Activated T-cell treated with anti-CD3 and anti-CD28 coated beads, Interleukin-2, amount 50 U/mL, for 4 hours (primary cell): ENCODE results near the gene TMEM132A. TPM values are rescaled to one million over a fixed set of nuclear protein-coding genes. Genes with fewer than 3 reads are reported as not detected.

ENCODE experiments used
- ATAC-seq, 2 donors: fragments of 200-7000 bp; cut with Tn5 transposase; one replicate each; pipeline ENCODE4 v1.10.0; 2021
- DNase-seq: peaks from one replicate; pipeline ENCODE4 v3.0.0-alpha.2; 2020
- H3K27me3 Mint-ChIP-seq: one replicate; pipeline ENCODE4 v1.8.0; 2021; ENCODE audit warnings: low read depth, mixed read lengths
- H3K36me3 Mint-ChIP-seq: one replicate; pipeline ENCODE4 v1.8.0; 2022; ENCODE audit warnings: mixed read lengths; ENCODE audit not compliant: insufficient read depth
- H3K4me1 Mint-ChIP-seq: one replicate; pipeline ENCODE4 v1.8.0; 2021; ENCODE audit warnings: low read depth, mixed read lengths
- H3K4me3 Mint-ChIP-seq: one replicate; pipeline ENCODE4 v1.8.0; 2021; ENCODE audit warnings: mild to moderate bottlenecking, moderate library complexity, mixed read lengths
- H3K9me3 Mint-ChIP-seq: one replicate; pipeline ENCODE4 v1.8.0; 2021; ENCODE audit warnings: mixed read lengths
- total RNA-seq, 3 donors: library from RNA; stranded (reverse); gene quantifications; one replicate each; pipeline ENCODE4 v1.2.1, GENCODE V29; 2021

Gene TMEM132A
- total RNA-seq, 3 donors from 2014 or later: 0.84 to 1.4 (median 1.4) TPM

DNA sequence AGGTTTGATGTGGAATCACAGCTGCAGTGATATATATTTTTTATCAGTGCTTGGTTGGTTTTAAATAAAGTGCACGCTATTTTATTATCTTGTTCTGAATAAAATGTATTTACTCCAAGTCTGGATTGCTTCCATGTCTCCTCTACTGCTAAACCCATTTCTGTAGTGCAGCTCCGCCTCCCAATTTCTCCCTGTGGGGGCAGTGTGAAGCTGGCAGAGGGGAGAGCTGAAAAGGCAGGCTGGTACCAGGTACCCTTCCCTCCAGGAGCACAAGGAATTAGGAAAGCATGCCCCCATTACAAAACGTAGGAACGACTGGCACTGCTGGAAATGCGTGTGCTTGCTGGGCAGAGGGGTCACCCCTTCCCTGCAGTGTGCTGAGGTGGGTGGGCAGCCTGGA lies 934 bp upstream of the TMEM132A start:
- Mint-ChIP-seq H3K9me3 (no peaks in the 10 kb centered on the region), H3K27me3 (peaks cover 18% of the 10 kb centered on the region), H3K4me3 (peak overlapping the region; percentile 39), H3K4me1 (peaks cover 19% of the 10 kb centered on the region), H3K36me3 (peaks cover 37% of the 10 kb centered on the region)
- ATAC-seq: no peak
- no peak for DNase-seq

DNA sequence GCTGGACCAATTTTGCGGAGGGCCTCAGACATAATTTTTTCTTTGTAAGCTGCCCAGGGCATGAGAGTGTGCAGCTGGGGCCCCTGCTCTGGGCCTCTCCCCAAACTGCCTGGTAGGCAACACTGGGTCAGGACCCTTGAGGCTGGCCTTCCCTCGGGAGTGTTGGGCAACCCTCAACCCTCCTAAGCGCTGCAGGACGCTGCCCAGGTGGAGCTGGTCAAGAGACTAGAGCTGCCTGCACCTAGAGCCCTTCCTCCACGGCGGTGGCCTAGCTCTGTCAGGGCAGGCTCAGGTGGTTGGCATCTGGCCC lies 505 bp upstream of the TMEM132A start:
- Mint-ChIP-seq H3K9me3 (no peaks in the 10 kb centered on the region), H3K27me3 (peaks cover 18% of the 10 kb centered on the region), H3K4me1 (peaks cover 19% of the 10 kb centered on the region), H3K4me3 (peak overlapping the region; percentile 38), H3K36me3 (peaks cover 37% of the 10 kb centered on the region)
- DNase-seq: no peak
- ATAC-seq: no peak

DNA sequence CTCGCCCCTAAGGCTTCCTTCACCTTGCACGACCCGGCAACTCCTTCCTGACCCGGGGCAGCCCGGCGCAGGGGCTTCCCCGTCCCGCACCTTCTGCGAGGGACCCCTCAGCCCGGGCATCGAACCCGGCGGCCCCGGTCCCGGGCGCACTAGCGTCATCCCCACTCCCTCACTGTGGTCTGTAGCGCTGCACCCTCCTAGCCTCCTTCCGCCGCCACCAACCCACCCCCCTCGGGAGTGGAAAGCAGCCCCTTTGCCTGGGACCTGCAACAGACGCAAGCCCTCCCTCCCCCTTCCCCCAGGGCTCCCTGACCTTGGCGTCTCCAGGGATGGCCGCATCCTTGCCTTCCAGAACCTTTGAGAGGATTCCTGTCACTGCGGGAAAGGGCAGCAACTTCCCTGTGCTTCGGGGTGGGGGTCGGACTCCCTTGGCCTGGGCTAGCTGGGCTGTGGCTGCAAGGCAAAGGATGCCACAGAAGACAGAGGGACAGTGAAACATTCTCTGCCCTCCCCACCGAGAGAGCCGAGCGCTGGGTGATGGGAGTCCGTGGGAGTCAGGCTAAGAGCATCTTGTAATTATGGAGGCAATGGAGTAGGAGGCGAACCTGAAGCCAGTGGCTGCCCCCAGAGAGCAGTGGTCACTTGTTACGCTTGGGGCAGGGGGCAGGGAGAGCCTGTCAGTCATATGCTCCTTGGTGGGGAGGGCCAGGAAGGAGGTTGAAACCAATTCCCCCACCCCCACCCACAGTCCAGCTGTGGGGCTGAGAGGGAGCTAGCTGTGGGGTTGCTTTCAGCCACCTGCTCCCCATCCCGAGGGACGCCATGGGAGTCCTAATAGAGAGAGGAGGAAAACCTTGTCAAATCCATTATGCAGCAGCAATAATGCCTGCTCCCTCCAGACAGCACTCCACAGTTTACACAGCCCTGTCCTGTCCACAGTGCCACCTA lies 920 bp downstream of the TMEM132A start:
- H3K9me3 Mint-ChIP-seq: no peaks in the 10 kb centered on the region
- peaks cover 28% of the 10 kb centered on the region for H3K36me3 Mint-ChIP-seq
- H3K4me3 Mint-ChIP-seq: peak overlapping the region; percentile 45
- no peak for DNase-seq
- H3K27me3 Mint-ChIP-seq: peaks cover 22% of the 10 kb centered on the region
- ATAC-seq: peak; percentile 51
- peaks cover 10% of the 10 kb centered on the region for H3K4me1 Mint-ChIP-seq

DNA sequence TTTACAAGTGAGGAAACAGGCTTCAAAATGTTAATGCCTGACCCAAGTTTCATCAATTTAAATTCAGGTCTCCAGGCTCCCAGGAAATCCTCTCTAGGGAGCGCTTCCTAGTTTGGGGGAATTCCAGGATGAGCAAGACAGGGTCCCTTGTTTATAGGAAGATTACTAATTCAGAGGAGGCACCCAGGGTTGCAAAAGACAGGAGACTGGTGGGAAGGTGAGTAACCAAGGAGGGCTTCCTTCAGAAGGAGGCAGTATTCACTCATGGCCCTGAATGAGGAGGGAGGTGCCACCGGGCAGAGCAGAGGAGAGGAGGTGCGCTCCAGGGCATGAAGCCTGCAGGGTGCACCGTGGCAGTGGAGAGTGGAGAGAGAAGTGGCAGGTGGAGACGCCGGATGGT lies 1.6 kb downstream of the TMEM132A start:
- Mint-ChIP-seq H3K9me3 (no peaks in the 10 kb centered on the region), H3K4me1 (peaks cover 10% of the 10 kb centered on the region), H3K4me3 (no peak overlapping the region), H3K27me3 (peaks cover 20% of the 10 kb centered on the region), H3K36me3 (peaks cover 21% of the 10 kb centered on the region)
- no peak for DNase-seq
- peak; percentile 26 to 31 for ATAC-seq

DNA sequence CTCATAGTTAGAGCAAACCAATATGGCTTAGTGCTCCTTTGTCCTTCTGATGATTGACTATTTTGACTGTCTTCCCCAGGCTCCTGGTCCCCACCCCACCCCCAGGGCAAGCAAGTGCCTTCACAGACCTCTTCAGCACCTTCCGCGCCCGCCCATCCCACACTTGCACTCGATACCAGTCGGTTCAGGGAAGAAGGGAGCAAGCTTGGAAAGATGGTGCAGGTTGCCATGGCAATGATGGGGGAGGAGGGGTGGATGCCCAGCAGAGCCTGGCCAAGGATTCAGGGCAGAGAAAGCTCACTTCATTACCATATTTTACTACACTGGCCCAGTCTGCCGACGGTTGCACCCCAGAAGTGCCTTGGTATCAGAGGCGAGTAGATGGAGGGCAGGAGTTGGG lies 2.2 kb downstream of the TMEM132A start:
- H3K27me3 Mint-ChIP-seq: peaks cover 20% of the 10 kb centered on the region
- H3K4me3 Mint-ChIP-seq: no peak overlapping the region
- DNase-seq (no peak), ATAC-seq (no peak)
- peaks cover 10% of the 10 kb centered on the region for H3K4me1 Mint-ChIP-seq
- peaks cover 16% of the 10 kb centered on the region for H3K36me3 Mint-ChIP-seq
- no peaks in the 10 kb centered on the region for H3K9me3 Mint-ChIP-seq

DNA sequence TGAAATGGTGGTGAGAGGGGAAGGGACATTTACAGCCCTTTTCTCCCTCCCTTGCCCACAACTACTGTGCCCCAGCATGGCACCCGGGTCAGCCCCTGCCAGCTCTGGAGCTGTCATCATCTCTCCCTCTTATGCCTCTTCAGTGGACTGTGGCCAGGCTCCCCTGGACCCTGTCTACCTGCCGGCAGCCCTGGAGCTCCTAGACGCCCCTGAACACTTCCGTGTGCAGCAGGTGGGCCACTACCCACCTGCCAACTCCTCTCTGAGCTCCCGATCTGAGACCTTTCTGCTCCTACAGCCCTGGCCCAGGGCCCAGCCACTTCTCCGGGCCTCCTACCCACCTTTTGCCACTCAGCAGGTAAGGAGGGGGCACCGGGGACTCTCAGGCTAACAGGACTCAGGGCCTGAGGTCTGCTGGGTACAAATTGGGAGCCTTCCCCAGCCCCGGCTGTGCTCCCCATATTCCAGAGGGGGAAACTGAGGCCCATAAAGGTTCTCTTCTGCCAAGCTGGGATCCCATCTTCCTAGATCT lies 2.9 kb downstream of the TMEM132A start:
- Mint-ChIP-seq H3K4me1 (peaks cover 10% of the 10 kb centered on the region), H3K4me3 (no peak overlapping the region), H3K27me3 (peaks cover 20% of the 10 kb centered on the region), H3K9me3 (no peaks in the 10 kb centered on the region), H3K36me3 (peaks cover 11% of the 10 kb centered on the region)
- DNase-seq (no peak), ATAC-seq (no peak)

DNA sequence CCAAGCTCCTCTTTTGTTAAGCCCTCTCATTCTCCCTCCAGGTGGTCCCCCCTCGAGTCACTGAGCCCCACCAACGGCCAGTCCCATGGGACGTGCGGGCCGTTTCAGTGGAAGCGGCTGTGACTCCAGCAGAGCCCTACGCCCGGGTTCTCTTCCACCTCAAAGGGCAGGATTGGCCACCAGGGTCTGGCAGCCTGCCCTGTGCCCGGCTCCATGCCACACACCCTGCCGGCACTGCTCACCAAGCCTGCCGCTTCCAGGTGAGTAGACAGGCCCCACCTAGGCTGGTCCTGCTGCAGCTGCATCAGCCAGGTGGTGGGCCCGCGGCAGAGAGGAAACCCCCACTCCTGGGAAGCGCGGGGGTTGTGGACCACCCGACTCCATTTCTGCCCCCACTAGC lies 3.3 kb downstream of the TMEM132A start:
- Mint-ChIP-seq H3K4me1 (peaks cover 10% of the 10 kb centered on the region), H3K36me3 (peaks cover 6% of the 10 kb centered on the region), H3K27me3 (peaks cover 16% of the 10 kb centered on the region), H3K9me3 (no peaks in the 10 kb centered on the region), H3K4me3 (no peak overlapping the region)
- ATAC-seq (no peak), DNase-seq (no peak)

DNA sequence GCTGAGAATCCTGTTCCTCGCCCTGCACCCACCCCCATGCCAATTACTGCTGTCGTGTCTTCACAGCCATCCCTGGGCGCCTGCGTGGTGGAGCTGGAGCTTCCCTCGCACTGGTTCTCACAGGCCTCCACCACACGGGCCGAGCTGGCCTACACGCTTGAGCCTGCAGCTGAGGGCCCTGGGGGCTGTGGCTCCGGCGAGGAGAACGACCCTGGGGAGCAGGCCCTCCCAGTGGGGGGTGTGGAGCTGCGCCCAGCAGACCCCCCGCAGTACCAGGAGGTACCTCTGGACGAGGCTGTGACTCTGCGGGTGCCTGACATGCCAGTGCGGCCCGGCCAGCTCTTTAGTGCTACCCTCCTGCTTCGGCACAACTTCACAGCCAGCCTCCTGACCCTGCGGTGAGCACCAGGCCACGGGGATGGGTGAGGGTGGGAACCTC lies 4.3 kb downstream of the TMEM132A start:
- Mint-ChIP-seq H3K4me1 (peaks cover 8% of the 10 kb centered on the region), H3K9me3 (no peaks in the 10 kb centered on the region), H3K27me3 (peaks cover 12% of the 10 kb centered on the region), H3K36me3 (no peaks in the 10 kb centered on the region), H3K4me3 (no peak overlapping the region)
- ATAC-seq (no peak), DNase-seq (no peak)

DNA sequence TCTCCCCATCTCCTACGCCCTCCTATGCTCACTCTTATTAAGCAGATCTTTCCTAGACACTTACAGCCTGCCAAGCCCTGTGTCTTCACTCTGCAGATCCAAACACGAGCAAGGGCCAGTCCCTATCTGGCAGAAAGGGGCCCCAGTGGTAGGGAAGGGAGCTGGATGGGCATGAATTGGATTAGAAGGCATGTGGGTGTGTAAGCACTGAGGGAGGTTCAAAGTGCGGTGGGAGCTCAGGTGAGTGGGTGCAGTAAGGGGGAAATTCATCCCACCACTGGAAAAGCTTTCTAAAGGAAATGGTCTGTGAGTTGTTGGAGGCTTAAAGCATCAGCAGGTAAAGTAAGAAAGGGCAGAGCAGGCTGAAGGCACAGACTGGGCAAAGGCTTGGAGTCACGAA lies 5.5 kb downstream of the TMEM132A start:
- Mint-ChIP-seq H3K27me3 (peaks cover 9% of the 10 kb centered on the region), H3K9me3 (no peaks in the 10 kb centered on the region), H3K4me3 (no peak overlapping the region), H3K4me1 (peaks cover 5% of the 10 kb centered on the region), H3K36me3 (no peaks in the 10 kb centered on the region)
- DNase-seq (no peak), ATAC-seq (no peak)

DNA sequence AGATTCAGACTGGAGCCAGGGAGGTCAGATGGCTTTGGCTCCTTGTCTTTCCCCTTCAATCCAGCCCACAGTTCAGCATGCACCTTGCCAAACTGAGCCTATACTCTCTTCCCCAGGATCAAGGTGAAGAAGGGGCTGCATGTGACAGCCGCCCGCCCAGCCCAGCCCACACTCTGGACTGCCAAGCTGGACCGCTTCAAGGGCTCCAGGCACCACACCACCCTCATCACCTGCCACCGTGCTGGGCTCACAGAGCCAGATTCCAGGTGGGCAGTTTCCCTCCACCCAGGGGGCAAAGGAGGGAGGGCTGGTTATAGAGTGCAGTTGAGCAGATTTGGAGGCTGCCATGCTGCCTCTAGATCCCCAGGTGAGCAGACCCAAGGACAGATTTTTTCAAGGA lies 6.1 kb downstream of the TMEM132A start:
- Mint-ChIP-seq H3K9me3 (no peaks in the 10 kb centered on the region), H3K4me1 (peaks cover 1% of the 10 kb centered on the region), H3K4me3 (no peak overlapping the region), H3K36me3 (no peaks in the 10 kb centered on the region), H3K27me3 (peaks cover 6% of the 10 kb centered on the region)
- DNase-seq (no peak), ATAC-seq (no peak)

DNA sequence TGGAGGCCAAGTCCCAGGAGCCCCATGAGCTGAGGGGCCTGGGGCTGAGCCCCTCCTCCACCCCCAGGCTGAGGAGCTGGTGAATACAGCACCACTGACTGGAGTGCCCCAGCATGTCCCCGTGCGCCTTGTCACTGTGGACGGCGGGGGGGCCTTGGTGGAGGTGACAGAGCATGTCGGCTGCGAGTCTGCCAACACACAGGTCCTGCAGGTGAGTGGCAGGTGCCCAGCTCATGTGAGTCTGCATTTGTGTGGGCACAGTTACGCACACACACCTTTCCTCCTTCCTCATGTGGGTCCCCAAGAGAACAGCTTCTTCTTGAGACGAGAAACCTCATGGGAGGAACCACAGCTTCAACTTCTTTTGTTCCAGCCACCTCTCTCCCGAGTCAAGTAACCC lies 7.7 kb downstream of the TMEM132A start:
- H3K4me3 Mint-ChIP-seq: no peak overlapping the region
- H3K9me3 Mint-ChIP-seq: no peaks in the 10 kb centered on the region
- ATAC-seq (no peak), DNase-seq (no peak)
- peaks cover 4% of the 10 kb centered on the region for H3K27me3 Mint-ChIP-seq
- no peaks in the 10 kb centered on the region for H3K36me3 Mint-ChIP-seq
- H3K4me1 Mint-ChIP-seq: no peaks in the 10 kb centered on the region

DNA sequence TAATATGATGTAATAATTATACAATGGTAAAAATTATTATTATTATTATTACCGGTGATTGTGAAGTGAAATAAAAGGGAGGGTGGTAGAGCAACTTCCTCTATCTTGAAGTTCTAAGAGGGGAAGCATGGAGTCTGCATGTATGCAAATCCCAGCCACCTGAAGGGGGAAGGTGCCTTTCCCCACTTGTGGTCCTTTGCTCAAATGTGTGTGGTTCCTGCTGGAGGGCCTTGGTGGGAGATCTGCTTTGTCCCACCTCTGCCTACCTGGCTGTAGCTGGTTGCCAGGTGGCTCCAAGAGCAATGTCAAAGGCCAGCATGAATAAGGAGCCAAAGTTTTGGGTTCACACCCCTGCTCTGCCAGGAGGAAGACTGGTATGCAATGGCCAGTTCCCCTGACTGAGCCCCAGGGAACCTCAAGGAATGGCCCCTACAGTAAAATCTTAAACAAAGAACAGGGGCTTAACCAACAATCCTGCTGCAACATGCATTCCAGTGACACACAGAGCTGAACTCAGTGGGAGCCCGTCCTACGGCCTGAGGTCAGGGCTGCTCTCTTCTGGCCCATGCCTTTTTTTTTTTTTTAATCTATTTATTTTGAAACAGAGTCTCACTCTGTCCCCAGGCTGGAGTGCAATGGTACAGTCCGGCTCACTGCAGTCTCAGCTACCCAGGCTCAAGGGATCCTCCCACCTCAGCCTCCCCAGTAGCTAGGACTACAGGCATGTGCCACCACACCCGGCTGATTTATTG lies 8.5 kb downstream of the TMEM132A start:
- ATAC-seq (no peak), DNase-seq (no peak)
- H3K4me1 Mint-ChIP-seq: no peaks in the 10 kb centered on the region
- no peaks in the 10 kb centered on the region for H3K36me3 Mint-ChIP-seq
- no peak overlapping the region for H3K4me3 Mint-ChIP-seq
- no peaks in the 10 kb centered on the region for H3K9me3 Mint-ChIP-seq
- peaks cover 4% of the 10 kb centered on the region for H3K27me3 Mint-ChIP-seq

DNA sequence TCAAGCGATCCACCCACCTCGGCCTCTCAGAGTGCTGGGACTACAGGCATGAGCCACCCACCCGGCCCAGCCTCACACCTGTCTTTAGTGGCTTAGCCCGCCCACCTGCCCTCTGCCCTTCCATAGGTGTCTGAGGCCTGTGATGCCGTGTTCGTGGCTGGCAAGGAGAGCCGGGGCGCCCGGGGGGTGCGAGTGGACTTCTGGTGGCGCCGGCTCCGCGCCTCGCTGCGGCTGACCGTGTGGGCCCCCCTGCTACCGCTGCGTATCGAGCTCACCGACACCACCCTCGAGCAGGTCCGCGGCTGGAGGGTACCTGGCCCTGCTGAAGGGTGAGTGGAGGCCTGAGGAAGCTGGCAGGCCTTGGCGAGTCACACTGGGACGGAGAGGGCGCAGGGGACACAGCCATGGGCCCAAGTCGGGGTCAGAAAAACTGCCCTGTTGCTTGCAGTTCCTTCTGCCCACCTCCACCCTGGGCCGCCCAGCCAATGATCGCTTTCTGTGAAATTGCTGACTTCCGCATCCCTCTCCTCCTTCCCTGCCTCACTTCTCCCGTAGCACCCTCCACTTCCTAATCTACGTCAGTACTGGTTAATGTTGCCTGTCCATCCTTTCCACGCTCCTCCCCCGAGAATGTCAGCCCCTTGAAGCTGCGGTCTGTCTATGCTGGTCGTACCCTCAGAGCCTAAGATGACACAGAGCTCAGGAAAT lies 9.3 kb downstream of the TMEM132A start:
- Mint-ChIP-seq H3K4me3 (no peak overlapping the region), H3K9me3 (no peaks in the 10 kb centered on the region), H3K27me3 (peaks cover 4% of the 10 kb centered on the region), H3K4me1 (no peaks in the 10 kb centered on the region), H3K36me3 (no peaks in the 10 kb centered on the region)
- ATAC-seq (no peak), DNase-seq (no peak)

DNA sequence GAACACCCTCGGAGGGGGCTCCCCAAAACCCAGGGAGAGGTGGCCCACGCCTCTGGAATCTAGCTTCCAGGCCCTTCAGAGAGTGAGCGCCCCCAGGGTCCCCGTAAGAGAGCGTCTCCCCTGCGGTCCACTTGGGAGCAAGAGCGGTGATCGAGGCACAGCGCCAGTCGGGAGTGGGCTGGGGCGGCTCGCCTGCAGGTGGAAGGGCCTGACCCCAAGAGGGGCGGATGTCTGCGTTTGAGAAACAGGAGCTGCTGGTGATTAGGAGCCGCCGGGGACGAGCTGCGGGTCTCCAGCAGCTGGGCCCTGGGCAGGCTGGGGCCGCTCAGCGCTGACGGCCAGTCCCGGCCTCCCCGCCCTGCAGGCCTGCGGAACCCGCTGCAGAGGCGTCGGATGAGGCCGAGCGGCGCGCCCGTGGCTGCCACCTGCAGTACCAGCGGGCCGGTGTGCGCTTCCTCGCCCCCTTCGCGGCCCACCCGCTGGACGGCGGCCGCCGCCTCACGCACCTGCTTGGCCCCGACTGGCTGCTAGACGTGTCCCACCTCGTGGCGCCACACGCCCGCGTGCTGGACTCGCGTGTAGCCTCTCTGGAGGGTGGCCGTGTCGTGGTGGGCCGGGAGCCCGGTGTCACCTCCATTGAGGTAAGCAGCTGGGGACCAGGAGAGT lies 10.0 kb downstream of the TMEM132A start:
- Mint-ChIP-seq H3K4me1 (no peaks in the 10 kb centered on the region), H3K36me3 (no peaks in the 10 kb centered on the region), H3K9me3 (no peaks in the 10 kb centered on the region), H3K4me3 (no peak overlapping the region), H3K27me3 (peaks cover 3% of the 10 kb centered on the region)
- ATAC-seq (no peak), DNase-seq (no peak)
